ENCODE results near the gene BRMS1L. TPM values are rescaled to one million over a fixed set of nuclear protein-coding genes. Genes with fewer than 3 reads are reported as not detected.
A peak's percentile ranks its signal among the peaks of the same experiment; 100 is the strongest.

Gene BRMS1L
- total and polyA plus RNA-seq, 2 of the 13 experiments (the other 11 are each of a cell fraction or from before 2014, with no cell fraction given): 21.1 to 23.8 TPM

- TF ChIP-seq, protein P1, sequence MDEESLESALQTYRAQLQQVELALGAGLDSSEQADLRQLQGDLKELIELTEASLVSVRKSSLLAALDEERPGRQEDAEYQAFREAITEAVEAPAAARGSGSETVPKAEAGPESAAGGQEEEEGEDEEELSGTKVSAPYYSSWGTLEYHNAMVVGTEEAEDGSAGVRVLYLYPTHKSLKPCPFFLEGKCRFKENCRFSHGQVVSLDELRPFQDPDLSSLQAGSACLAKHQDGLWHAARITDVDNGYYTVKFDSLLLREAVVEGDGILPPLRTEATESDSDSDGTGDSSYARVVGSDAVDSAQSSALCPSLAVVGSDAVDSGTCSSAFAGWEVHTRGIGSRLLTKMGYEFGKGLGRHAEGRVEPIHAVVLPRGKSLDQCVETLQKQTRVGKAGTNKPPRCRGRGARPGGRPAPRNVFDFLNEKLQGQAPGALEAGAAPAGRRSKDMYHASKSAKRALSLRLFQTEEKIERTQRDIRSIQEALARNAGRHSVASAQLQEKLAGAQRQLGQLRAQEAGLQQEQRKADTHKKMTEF (CRISPR knock-in tag; IDR thresholded peaks at IDR 0.05): peak; percentile 100
- TF ChIP-seq ZNF3 (CRISPR knock-in tag; IDR thresholded peaks at IDR 0.05) (peak; percentile 75; the same call in 1 of the 2 replicates), ZFAT (CRISPR knock-in tag; conservative IDR thresholded peaks at IDR 0.05) (no peak), STAT6 (CRISPR knock-in tag; IDR thresholded peaks at IDR 0.05; ENCODE audit: borderline replicate concordance) (peak; percentile 100), ZNF382 (CRISPR knock-in tag; IDR thresholded peaks at IDR 0.05; ENCODE audit: borderline replicate concordance) (no peak), AHR (CRISPR knock-in tag; IDR thresholded peaks at IDR 0.05) (peak; percentile 99), EHMT2 (IDR thresholded peaks at IDR 0.05; ENCODE audit: borderline replicate concordance, low read depth, low read length) (no peak; the same call in 1 of the 2 replicates), ZNF746 (CRISPR knock-in tag; IDR thresholded peaks at IDR 0.05) (peak; percentile 93), ZNF143 (CRISPR knock-in tag; IDR thresholded peaks at IDR 0.05) (peak; percentile 98), ZNF530 (CRISPR knock-in tag; IDR thresholded peaks at IDR 0.05; ENCODE audit: low read depth) (no peak), NONO (IDR thresholded peaks at IDR 0.05) (no peak), NONO (CRISPR knock-in tag; conservative IDR thresholded peaks at IDR 0.05) (peak; percentile 99)
- TF ChIP-seq, protein P2, sequence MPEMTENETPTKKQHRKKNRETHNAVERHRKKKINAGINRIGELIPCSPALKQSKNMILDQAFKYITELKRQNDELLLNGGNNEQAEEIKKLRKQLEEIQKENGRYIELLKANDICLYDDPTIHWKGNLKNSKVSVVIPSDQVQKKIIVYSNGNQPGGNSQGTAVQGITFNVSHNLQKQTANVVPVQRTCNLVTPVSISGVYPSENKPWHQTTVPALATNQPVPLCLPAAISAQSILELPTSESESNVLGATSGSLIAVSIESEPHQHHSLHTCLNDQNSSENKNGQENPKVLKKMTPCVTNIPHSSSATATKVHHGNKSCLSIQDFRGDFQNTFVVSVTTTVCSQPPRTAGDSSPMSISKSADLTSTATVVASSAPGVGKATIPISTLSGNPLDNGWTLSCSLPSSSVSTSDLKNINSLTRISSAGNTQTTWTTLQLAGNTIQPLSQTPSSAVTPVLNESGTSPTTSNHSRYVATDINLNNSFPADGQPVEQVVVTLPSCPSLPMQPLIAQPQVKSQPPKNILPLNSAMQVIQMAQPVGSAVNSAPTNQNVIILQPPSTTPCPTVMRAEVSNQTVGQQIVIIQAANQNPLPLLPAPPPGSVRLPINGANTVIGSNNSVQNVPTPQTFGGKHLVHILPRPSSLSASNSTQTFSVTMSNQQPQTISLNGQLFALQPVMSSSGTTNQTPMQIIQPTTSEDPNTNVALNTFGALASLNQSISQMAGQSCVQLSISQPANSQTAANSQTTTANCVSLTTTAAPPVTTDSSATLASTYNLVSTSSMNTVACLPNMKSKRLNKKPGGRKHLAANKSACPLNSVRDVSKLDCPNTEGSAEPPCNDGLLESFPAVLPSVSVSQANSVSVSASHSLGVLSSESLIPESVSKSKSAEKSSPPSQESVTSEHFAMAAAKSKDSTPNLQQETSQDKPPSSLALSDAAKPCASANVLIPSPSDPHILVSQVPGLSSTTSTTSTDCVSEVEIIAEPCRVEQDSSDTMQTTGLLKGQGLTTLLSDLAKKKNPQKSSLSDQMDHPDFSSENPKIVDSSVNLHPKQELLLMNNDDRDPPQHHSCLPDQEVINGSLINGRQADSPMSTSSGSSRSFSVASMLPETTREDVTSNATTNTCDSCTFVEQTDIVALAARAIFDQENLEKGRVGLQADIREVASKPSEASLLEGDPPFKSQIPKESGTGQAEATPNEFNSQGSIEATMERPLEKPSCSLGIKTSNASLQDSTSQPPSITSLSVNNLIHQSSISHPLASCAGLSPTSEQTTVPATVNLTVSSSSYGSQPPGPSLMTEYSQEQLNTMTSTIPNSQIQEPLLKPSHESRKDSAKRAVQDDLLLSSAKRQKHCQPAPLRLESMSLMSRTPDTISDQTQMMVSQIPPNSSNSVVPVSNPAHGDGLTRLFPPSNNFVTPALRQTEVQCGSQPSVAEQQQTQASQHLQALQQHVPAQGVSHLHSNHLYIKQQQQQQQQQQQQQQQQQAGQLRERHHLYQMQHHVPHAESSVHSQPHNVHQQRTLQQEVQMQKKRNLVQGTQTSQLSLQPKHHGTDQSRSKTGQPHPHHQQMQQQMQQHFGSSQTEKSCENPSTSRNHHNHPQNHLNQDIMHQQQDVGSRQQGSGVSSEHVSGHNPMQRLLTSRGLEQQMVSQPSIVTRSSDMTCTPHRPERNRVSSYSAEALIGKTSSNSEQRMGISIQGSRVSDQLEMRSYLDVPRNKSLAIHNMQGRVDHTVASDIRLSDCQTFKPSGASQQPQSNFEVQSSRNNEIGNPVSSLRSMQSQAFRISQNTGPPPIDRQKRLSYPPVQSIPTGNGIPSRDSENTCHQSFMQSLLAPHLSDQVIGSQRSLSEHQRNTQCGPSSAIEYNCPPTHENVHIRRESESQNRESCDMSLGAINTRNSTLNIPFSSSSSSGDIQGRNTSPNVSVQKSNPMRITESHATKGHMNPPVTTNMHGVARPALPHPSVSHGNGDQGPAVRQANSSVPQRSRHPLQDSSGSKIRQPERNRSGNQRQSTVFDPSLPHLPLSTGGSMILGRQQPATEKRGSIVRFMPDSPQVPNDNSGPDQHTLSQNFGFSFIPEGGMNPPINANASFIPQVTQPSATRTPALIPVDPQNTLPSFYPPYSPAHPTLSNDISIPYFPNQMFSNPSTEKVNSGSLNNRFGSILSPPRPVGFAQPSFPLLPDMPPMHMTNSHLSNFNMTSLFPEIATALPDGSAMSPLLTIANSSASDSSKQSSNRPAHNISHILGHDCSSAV (CRISPR knock-in tag; IDR thresholded peaks at IDR 0.05; ENCODE audit: borderline replicate concordance): peak; percentile 99; the same call in 1 of the 2 replicates
- TF ChIP-seq, protein P3, sequence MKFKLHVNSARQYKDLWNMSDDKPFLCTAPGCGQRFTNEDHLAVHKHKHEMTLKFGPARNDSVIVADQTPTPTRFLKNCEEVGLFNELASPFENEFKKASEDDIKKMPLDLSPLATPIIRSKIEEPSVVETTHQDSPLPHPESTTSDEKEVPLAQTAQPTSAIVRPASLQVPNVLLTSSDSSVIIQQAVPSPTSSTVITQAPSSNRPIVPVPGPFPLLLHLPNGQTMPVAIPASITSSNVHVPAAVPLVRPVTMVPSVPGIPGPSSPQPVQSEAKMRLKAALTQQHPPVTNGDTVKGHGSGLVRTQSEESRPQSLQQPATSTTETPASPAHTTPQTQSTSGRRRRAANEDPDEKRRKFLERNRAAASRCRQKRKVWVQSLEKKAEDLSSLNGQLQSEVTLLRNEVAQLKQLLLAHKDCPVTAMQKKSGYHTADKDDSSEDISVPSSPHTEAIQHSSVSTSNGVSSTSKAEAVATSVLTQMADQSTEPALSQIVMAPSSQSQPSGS (CRISPR knock-in tag; IDR thresholded peaks at IDR 0.05): peak; percentile 66
Measured at GRCh38 chr14:35826218-35826951, at the start of gene BRMS1L (continued).

Measured in HepG2 (cell line).